HG02943 (cell line): ENCODE measurements around the gene OR2J2.
"Not testable (repeated sequence)": the region's sequence is repeated elsewhere in the genome, so short reads cannot be mapped to it uniquely, and the experiment has no call there.

Source experiments
- ATAC-seq: cut with Tn5 transposase; IDR thresholded peaks from one replicate; pipeline ENCODE4 v1.9.1; 2021; ENCODE audit warnings: mild to moderate bottlenecking, low read depth, moderate library complexity; ENCODE audit not compliant: unreplicated experiment

The OR2J2 gene

DNA sequence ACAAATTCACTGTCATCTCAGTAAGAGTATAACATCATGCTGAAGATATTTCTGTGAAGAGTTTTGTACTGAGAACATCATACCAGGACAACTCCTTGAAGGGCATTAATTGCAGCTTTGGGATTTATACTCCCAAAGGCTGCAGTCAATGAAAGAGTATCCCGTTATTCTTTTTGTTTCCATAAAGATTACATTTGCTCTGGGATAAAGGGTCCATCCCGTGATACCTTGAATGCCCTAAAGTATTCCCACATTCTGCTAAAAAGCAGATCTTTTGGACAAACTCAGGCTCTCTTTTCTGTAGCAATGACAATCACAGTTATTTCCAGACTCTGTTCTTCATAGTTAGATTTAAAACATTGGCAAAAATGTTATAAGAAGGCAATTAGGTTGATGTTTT is at the start of gene OR2J2:
TSS of gene OR2J2 (plus strand) at position 301 of the 400 bp plus-strand sequence. CDS start 2,729 bp downstream, outside the sequence.
- not testable (repeated sequence) for ATAC-seq

- ATAC-seq = no peak
These were observed 41.2 kb upstream of the OR2J2 start for GRCh38 chr6:29129326-29130012.

- ATAC-seq = no peak
These were observed 40.1 kb upstream of the OR2J2 start for GRCh38 chr6:29130644-29131043.

DNA sequence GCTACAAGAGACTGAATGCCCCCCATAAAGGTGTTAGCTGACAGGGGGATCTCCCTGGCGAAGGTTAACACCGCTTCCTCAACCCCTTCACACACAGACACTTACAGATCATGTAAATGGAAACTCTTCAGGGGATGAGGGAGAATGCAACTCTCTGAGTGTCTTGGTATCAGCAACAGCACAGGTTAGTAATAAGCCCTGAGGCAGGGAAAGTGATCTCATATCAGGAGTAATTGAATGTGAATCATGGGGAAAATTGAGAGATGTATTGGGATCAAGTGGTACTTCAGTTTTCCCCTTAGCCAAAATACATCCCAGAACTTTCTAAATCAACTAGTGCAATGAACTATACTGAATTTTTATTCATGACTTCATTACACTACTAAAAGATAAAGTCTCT is 39.0 kb upstream of the OR2J2 start:
- no peak for ATAC-seq

DNA sequence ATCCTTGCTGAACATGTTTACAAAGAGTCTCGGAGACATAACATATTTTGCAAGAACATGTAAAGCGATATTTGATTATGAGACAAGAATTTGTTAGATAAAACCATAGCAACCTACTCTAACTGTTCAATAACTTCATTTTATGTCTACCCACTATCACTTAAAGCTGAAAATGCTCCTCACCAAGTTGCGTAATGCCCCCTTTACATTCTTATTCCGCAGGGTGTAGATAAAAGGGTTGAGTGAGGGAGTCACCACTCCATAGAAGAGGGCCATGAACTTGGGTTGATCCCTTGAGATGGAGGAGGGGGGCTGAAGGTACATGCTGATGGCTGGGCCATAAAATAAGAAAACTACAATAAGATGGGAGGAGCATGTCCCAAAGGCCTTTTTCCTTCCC is 33.0 kb upstream of the OR2J2 start:
- ATAC-seq = no peak

DNA sequence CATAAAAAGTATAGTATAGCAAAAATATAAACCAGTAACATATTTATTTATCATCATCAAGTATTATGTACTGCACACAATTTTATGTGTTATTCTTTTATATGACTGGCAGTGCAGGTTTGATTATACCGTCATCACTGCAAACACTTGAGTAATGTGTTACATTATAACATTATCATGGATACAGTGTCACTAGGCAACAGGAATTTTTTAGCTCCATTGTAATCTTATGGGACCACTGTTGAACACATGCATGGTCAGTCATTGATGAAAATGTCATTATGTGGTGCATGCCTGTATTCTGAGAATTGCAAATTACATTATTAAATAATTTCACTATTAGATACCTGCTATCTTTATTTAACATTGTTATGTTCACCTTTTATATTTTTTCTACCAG is 29.1 kb upstream of the OR2J2 start:
- ATAC-seq = no peak

- no peak for ATAC-seq
These were observed 28.4 kb upstream of the OR2J2 start for GRCh38 chr6:29142309-29142708.

DNA sequence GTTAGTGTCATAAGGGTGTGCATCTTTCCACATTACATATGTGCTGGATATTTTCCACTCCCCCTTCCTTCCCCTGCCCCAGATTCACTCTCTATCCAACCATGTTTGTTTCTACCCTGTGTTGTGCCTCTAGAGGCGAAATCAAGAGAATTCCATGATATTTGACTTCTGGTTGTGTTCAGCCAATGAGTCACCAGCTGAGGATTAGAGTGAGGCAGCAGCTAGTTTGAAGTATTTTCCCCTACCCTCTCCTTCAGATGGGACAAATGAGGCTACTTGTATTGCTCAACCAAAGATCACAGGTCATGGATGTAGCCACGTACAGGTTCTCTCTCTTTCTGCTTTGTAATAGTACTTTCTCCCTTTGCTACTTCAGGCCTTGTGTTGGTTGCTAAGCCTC is 24.5 kb upstream of the OR2J2 start:
- ATAC-seq = no peak

- ATAC-seq = no peak
These were observed 23.6 kb upstream of the OR2J2 start for GRCh38 chr6:29147074-29147473.

GRCh38 chr6:29149444-29149843 is 21.3 kb upstream of the OR2J2 start:
- ATAC-seq = not testable (repeated sequence)

DNA sequence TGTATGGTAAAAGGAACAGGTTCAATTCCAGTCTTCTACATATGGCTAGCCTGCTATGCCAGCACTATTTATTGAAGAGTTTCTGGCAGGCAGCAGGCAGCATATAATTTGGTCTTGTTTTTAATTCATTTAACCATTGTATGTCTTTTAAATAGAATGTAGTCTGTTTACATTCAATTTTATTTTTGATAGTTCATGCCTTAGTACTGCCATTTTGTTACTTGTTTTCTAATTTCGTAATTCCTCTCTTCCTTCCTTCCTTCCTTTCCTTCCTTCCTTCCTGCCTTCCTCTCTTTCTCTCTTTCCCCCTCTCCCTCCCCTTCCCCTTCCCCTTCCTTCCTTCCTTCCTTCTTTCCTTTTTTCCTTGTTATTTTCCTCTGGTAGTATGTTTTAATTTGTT is 17.6 kb upstream of the OR2J2 start:
- no peak for ATAC-seq

- not testable (repeated sequence) for ATAC-seq
These were observed 15.5 kb upstream of the OR2J2 start for GRCh38 chr6:29155182-29155581.

DNA sequence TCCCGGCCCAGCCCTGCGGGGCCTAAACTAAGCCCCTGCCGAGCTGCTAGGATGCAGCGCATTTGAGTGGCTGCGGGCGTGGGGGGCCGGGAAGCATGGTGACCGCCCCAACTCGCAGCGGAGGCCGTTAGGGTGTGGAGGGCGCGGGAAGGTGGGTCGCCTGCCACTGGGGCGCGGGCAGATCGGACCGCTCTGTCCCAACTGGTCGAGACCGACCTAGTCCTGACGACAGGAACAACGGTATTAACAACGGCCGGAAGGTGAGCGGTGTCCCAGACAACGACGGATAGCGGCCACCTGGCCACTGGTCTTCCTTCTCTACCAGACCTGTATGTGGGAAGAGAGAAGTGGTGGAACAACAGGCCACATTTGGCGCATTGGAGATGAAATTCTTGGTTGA is 10.8 kb upstream of the OR2J2 start:
- ATAC-seq = not testable (repeated sequence)

- not testable (repeated sequence) for ATAC-seq
These were observed 5.1 kb upstream of the OR2J2 start for GRCh38 chr6:29165571-29165970.

DNA sequence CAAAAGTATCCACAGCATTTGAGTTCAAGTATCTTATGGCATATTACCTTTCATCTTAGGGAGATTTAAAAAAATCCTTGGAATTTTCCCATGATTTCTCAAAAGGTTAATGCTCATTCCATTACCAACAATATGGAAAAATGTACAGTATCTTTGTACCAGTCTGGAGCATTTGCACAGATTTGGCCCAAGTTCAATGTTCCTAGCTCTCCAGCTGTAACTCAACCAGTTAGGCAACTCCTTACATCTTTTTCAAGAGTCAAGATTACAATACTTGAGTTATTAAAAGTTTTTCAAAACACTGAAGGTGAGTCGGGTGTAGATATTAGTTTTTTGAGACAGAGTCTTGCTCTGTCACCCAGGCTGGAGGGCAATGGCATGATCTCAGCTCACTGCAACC is 1.0 kb downstream of the OR2J2 start:
- ATAC-seq = no peak

DNA sequence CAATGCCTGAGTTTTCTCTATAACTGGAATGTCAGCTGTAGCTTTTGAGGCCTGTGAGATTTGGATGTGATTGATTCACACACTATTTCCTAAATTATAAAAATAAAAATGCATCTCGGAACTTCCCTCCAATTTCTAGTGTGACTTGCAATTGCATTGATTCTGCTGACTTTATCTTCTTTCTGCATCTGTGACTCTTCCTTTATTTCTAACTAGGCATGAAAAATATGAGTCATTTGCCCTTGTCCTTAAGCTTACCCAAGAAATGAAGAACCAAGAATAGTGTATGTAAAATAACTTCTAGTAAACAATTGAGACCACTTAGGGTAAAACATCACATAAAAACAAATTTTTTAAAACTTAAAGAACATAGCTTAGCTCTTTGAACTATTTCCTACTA is 12.9 kb downstream of the OR2J2 start:
- ATAC-seq = no peak

DNA sequence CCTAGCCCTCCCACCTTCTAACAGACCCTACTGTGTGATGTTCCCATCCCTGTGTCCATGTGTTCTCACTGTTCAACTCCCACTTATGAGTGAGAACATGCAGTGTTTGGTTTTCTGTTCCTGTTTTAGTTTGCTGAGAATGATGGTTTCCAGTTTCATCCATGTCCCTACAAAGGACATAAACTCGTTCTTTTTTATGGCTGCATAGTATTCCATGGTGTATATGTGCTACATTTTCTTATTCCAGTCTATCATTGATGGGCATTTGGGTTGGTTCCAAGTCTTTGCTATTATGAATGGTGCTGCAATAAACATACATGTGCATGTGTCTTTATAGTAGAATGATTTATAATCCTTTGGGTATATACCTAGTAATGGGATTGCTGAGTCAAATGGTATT is 18.0 kb downstream of the OR2J2 start:
- not testable (repeated sequence) for ATAC-seq

GRCh38 chr6:29200767-29201662 is 30.3 kb downstream of the OR2J2 start:
- ATAC-seq = no peak

- ATAC-seq = no peak
These were observed 31.3 kb downstream of the OR2J2 start for GRCh38 chr6:29201966-29202365.

DNA sequence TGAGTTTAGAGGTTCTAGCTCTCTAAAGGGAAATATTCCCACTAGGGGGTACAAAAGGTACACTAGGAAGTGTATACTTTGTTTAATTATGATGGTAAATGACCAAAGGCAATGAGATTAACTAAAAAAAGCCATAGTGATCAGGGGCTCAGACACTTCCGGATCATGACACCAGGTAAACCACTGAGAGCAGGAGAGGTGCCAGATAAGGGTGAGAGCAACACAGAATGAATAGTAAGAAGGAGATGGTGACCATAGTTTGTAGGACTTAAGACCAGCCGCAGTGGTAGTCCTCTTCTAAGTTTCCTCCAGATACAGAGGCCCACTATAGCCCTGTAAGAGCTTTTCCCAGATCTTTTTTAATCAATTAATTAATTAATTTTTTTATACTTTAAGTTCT is 40.8 kb downstream of the OR2J2 start:
- ATAC-seq = no peak

- no peak for ATAC-seq
These were observed 45.8 kb downstream of the OR2J2 start for GRCh38 chr6:29216528-29216927.

DNA sequence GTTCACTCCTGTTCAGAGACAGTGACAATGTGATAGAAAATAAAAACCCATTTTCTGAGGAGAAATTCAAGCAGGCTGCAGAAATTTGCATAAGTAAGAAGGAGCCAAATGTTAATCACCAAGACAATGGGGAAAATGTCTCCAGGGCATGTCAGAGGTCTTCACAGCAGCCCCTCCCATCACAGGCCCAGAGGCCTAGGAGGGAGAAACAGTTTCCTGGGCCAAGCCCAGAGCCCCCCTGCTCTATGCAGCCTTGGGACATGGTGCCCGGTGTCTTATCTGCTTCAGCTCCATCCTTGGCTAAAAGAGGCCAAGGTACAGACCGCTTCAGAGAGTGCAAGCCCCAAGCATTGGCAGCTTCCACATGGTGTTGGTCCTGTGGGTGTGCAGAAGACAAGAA is 46.5 kb downstream of the OR2J2 start:
- ATAC-seq = not testable (repeated sequence)
